K562 (cell line): ENCODE results near the gene RHBG. TPM values are rescaled to one million over a fixed set of nuclear protein-coding genes. Genes with fewer than 3 reads are reported as not detected.
"Not testable (repeated sequence)": the region's sequence is repeated elsewhere in the genome, so short reads cannot be mapped to it uniquely, and the experiment has no call there.

Source experiments
- ATAC-seq: fragments of 200-7000 bp; cut with Tn5 transposase; 3 replicates; pipeline ENCODE4 v1.9.1; 2020; ENCODE audit warnings: moderate library complexity
- BruUV-seq: library from RNA; stranded (reverse); fragments of 400-500 nt; replicated peaks from 2 replicates; lab custom pipeline; 2021; lab: Mats Ljungman, UMichigan
- CTCF ChIA-PET: fragments of 300-600 bp; formaldehyde crosslinking; extraction: SDS; loops from one replicate; lab custom pipeline; 2021; ENCODE audit warnings: low intra/inter-chr PET ratio; lab: Yijun Ruan, JAX
- POLR2A ChIA-PET: fragments of 300-600, 350-650 bp; sonication (Branson Sonifier 250); formaldehyde crosslinking; extraction: SDS; loops from one replicate; lab custom pipeline; 2021; ENCODE audit warnings: antibody characterized with exemption, inconsistent platforms; lab: Yijun Ruan, JAX
- DNase-seq, 4 experiments: peaks; one replicate each; pipeline versions ENCODE4 v3.0.0 to v3.0.0-alpha.2; 2011 to 2018; ENCODE audit warnings: low spot score in 3 of 4, mixed read lengths in 3 of 4; ENCODE audit errors: extremely low read depth in 1 of 4
- FAIRE-seq: peaks from 2 replicates; lab custom pipeline; 2011; peaks lifted over from hg19 to GRCh38; lab: Jason Lieb, UNC
- H2AFZ ChIP-seq: 2 replicates; pipeline ENCODE4 v1.6.0; 2011; ENCODE audit warnings: low read depth, low read length, control low read depth, inconsistent platforms
- H3K27ac ChIP-seq: fragments of 200-600 bp; 3 replicates; pipeline ENCODE4 v1.8.0; 2011; ENCODE audit warnings: low read depth, mild to moderate bottlenecking, control low read depth, inconsistent platforms, low read length, moderate library complexity, mixed read lengths; ENCODE audit errors: extremely low read depth
- H3K27me3 ChIP-seq, 2 experiments: fragments of 300-600 bp in 1 of 2; 2 replicates in 1 of 2; 3 replicates in 1 of 2; pipeline versions ENCODE4 v1.6.0 to v1.8.0; 2011; ENCODE audit warnings: inconsistent platforms in 2 of 2, low read length in 2 of 2, mild to moderate bottlenecking in 1 of 2, mixed read lengths in 1 of 2, moderate library complexity in 1 of 2; ENCODE audit not compliant: control insufficient read depth in 2 of 2, insufficient read depth in 2 of 2
- H3K36me3 ChIP-seq: fragments of 300-600 bp; 3 replicates; pipeline ENCODE4 v1.8.0; 2011; ENCODE audit warnings: mild to moderate bottlenecking, low read length, inconsistent platforms; ENCODE audit not compliant: control insufficient read depth, insufficient read depth
- H3K4me1 ChIP-seq, 2 experiments: fragments of 200-600 bp in 1 of 2; replicated peaks in 1 of 2; 2 replicates in 1 of 2; 3 replicates in 1 of 2; pipeline versions ENCODE4 v1.5.1 to v1.8.0; 2011; ENCODE audit warnings: inconsistent platforms in 2 of 2, low read length in 2 of 2, mild to moderate bottlenecking in 1 of 2, mixed read lengths in 1 of 2, moderate library complexity in 1 of 2; ENCODE audit not compliant: control insufficient read depth in 2 of 2, insufficient read depth in 2 of 2
- H3K4me2 ChIP-seq: 2 replicates; pipeline ENCODE4 v1.6.1; 2011; ENCODE audit warnings: low read length, control low read depth, inconsistent platforms, mixed read lengths; ENCODE audit not compliant: insufficient read depth
- H3K4me3 ChIP-seq: fragments of 200-600 bp; sonication (generic), shearing (Covaris generic); 2 replicates; pipeline ENCODE4 v1.5.1; 2016; ENCODE audit warnings: control low read depth, inconsistent platforms
- H3K79me2 ChIP-seq: fragments of 200-600 bp; 3 replicates; pipeline ENCODE4 v1.8.0; 2011; ENCODE audit warnings: low read length, inconsistent platforms; ENCODE audit not compliant: control insufficient read depth, insufficient read depth
- H3K9ac ChIP-seq, 2 experiments: 2 replicates each; pipeline versions ENCODE4 v1.6.0 to v1.6.1; 2011; ENCODE audit warnings: low read depth in 2 of 2, low read length in 2 of 2, control low read depth in 1 of 2, inconsistent platforms in 1 of 2, mild to moderate bottlenecking in 1 of 2, mixed read lengths in 1 of 2; ENCODE audit not compliant: insufficient read depth in 1 of 2
- H3K9me1 ChIP-seq: one replicate; pipeline ENCODE4 v1.6.0; 2011; ENCODE audit warnings: inconsistent platforms, mild to moderate bottlenecking, low read length, moderate library complexity; ENCODE audit not compliant: control insufficient read depth, insufficient read depth
- H3K9me3 ChIP-seq: replicated peaks from 2 replicates; pipeline ENCODE4 v1.5.1; 2011; ENCODE audit warnings: low read depth, low read length, inconsistent platforms; ENCODE audit not compliant: control insufficient read depth, insufficient read depth
- H4K20me1 ChIP-seq: replicated peaks from 2 replicates; pipeline ENCODE4 v1.6.1; 2011; ENCODE audit warnings: low read length, inconsistent platforms, mixed read lengths; ENCODE audit not compliant: control insufficient read depth, insufficient read depth
- CBX1 ChIP-seq: sonication (generic); IDR thresholded peaks from 2 replicates; pipeline ENCODE4 v1.6.1; 2016; ENCODE audit warnings: antibody characterized with exemption, low read depth, mild to moderate bottlenecking
- HMGXB4 ChIP-seq: sonication (generic); formaldehyde crosslinking; IDR thresholded peaks from 2 replicates; pipeline ENCODE4 v1.8.1; 2023; ENCODE audit warnings: mild to moderate bottlenecking, missing genetic modification reagents
- JUN ChIP-seq, 2 experiments: sonication (generic) in 1 of 2; formaldehyde crosslinking in 1 of 2; IDR thresholded peaks; 2 replicates each; pipeline versions ENCODE4 v1.6.1 to v1.8.0; 2012 to 2022; ENCODE audit warnings: borderline replicate concordance in 2 of 2, mild to moderate bottlenecking in 2 of 2, improper control_type of control experiment in 1 of 2, low read depth in 1 of 2, low read length in 1 of 2, missing genetic modification reagents in 1 of 2
- POLR2AphosphoS2 ChIP-seq: IDR thresholded peaks from 2 replicates; pipeline ENCODE4 v1.6.1; 2012; ENCODE audit warnings: low read length, improper control_type of control experiment
- ZBTB17 ChIP-seq: fragments of 450-650 bp; formaldehyde crosslinking; IDR thresholded peaks from 2 replicates; pipeline ENCODE4 v1.4.0; 2020; ENCODE audit warnings: mild to moderate bottlenecking
- ZNF512 ChIP-seq: IDR thresholded peaks from 2 replicates; pipeline ENCODE4 v1.6.1; 2016; ENCODE audit warnings: missing genetic modification characterization, missing compliant biosample characterization
- WGBS: fragments of 100-300 bp; shearing (Covaris generic); methylation state at CpG from one replicate; pipeline ENCODE4 v1.1.6; 2016; ENCODE audit warnings: low coverage, mixed read lengths; ENCODE audit not compliant: insufficient coverage; ENCODE audit errors: missing lambda C conversion rate; 5-methylcytosine and 5-hydroxymethylcytosine counted together
- in situ Hi-C: fragments of 300-500 bp; cut with MboI; formaldehyde crosslinking; loops from 4 replicates; pipeline ENCODE4 v1.15.0; 2018; ENCODE audit warnings: inconsistent platforms, mixed read lengths
- intact Hi-C: fragments of 100-400 bp; cut with micrococcal nuclease; formaldehyde crosslinking; loops from 2 replicates; pipeline ENCODE4 v1.14.2; 2022
- polyA plus RNA-seq, 8 experiments: library from polyadenylated mRNA; depleted of rRNA in 4 of 8; stranded (reverse) in 5 of 8; unstranded in 3 of 8; fragments of >200 nt; fragmentation: Nextera tagmentation in 2 of 8; fragmentation: Illumina TruSeq in 1 of 8; extraction: Ambion mirVana in 2 of 8; extraction: Trizol in 1 of 8; gene quantifications; 2 replicates each; pipeline versions ENCODE4 v1.2.1 to v1.2.3, GENCODE V29; 2011 to 2014; ENCODE audit warnings: inconsistent platforms in 1 of 8, missing spikeins in 1 of 8
- total RNA-seq, 7 experiments: library from RNA; depleted of rRNA in 6 of 7; stranded (reverse); fragments of >200 nt in 6 of 7; fragmentation: Illumina TruSeq in 2 of 7; extraction: Trizol in 2 of 7; gene quantifications; 2 replicates each; pipeline versions ENCODE4 v1.2.1 to v1.2.3, GENCODE V29; 2011 to 2021; ENCODE audit warnings: low replicate concordance in 1 of 7

RHBG gene
- total and polyA plus RNA-seq, 9 of the 15 experiments (the other 6 are each of a cell fraction or from before 2014, with no cell fraction given) = not detected

DNA sequence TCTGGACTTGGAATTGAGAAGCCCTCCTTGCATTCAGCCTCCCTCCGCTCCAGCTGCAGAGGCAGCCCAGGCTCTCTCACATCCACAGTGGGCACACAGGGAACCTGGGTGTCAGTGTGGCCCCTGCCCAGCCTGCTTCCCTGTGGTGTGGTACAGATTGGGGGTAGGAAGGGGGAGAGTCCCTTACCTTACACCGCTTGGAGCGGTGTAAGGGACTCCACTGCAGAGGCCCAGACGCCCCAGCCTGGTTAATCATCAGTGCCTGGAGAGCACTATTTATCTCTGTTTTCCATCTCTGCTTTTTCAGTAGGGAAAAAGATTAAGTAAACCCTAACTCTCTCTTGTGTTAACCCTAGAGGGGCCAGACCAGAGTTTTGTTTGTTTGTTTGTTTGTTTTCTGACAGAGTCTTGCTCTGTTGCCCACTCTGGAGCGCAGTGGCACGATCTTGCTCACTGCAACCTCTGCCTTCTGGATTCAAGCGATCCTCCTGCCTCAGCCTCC is 803 bp upstream of the RHBG start:
- BruUV-seq = no TSS peak
- Histone ChIP-seq H3K4me2 (no peak overlapping the region), H3K9me1 (no peaks in the 10 kb centered on the region), H3K79me2 (no peaks in the 10 kb centered on the region), H3K9ac (peak overlapping the region in 1 of 2 experiments; percentile 36; a peak in 1 of 4 replicates), H3K9me3 (no peaks in the 10 kb centered on the region), H3K36me3 (no peaks in the 10 kb centered on the region), H2AFZ (no peak overlapping the region), H3K4me1 (peaks cover 0 to 16% of the 10 kb centered on the region in 2 experiments; a peak in 3 of 5 replicates), H3K4me3 (no peak overlapping the region), H4K20me1 (no peaks in the 10 kb centered on the region), H3K27me3 (peaks cover 2 to 27% of the 10 kb centered on the region in 2 experiments; a peak in 2 of 5 replicates), H3K27ac (no peak overlapping the region)
- peak; percentile 19; the same call in 1 of the 3 replicates for ATAC-seq
- FAIRE-seq = no peak
- TF ChIP-seq JUN (IDR thresholded peaks at IDR 0.05; ENCODE audit: borderline replicate concordance, low read depth, low read length) (no peak), JUN (CRISPR knock-in tag; IDR thresholded peaks at IDR 0.05; ENCODE audit: borderline replicate concordance) (no peak), ZNF512 (no peak), ZBTB17 (no peak), CBX1 (no peak), POLR2AphosphoS2 (no peak), HMGXB4 (no peak)
- in situ Hi-C loops = no loop called here
- 50% methylated on average over 7 of the region's 7 CpGs for WGBS
- POLR2A ChIA-PET = interaction anchor here (1.3 kb wide), 1 partner anchor 9 kb away, joined by 3 read pairs; no protein-coding TSS in a partner anchor
- intact Hi-C loops = loop anchor here (10.0 kb wide), 1 partner anchor 283 kb away; the partner anchor contains the start of gene MEX3A
- CTCF ChIA-PET = no interaction called here
- no peak for DNase-seq

DNA sequence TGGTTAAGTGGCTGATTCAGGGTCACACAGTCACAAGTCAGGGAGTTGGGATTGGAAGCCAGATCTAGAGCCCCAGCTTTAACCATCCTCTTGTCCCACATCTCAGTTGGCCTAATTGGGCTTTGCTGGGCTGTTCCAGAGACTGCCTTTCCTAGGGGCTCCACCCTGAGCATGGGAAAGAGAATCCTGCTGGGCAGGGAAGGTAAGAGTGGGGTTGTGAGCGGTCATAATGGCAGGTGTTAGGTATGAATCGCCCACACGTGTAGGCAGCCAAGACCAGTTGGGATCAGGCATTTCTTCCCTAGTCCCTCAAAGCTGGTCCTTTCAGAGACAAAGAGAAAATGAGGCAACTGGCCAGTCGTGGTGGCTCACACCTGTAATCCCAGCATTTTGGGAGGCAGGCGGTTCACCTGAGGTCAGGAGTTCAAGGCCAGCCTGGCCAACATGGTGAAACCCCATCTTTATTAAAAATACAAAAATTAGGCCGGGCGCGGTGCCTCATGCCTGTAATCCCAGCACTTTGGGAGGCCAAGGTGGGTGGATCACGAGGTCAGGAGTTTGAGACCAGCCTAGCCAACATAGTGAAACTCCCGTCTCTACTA is 775 bp downstream of the RHBG start:
- peaks cover 0 to 23% of the 10 kb centered on the region in 2 experiments; a peak in 4 of 5 replicates for H3K27me3 ChIP-seq
- in situ Hi-C loops, H3K9me1 ChIP-seq, H3K79me2 ChIP-seq, BruUV-seq, DNase-seq, H3K9ac ChIP-seq, H3K4me2 ChIP-seq, FAIRE-seq, H3K4me3 ChIP-seq, H3K27ac ChIP-seq, H3K9me3 ChIP-seq, ATAC-seq, CTCF ChIA-PET, H3K36me3 ChIP-seq, H2AFZ ChIP-seq, H4K20me1 ChIP-seq: not testable (repeated sequence)
- intact Hi-C loops = loop anchor here (10.0 kb wide), 1 partner anchor 285 kb away; the partner anchor contains the start of gene MEX3A
- peaks cover 0 to 16% of the 10 kb centered on the region in 2 experiments; a peak in 3 of 5 replicates for H3K4me1 ChIP-seq
- POLR2A ChIA-PET = interaction anchor here (0.6 kb wide), 1 partner anchor 236 kb away, joined by 3 read pairs; no protein-coding TSS in a partner anchor
- 38% methylated on average over 10 of the region's 10 CpGs for WGBS
